Hepatocyte (in vitro differentiated cells): ENCODE measurements around the gene PLEKHA7. TPM values are rescaled to one million over a fixed set of nuclear protein-coding genes. Genes with fewer than 3 reads are reported as not detected.

Source experiments
- DNase-seq: peaks from one replicate; pipeline ENCODE4 v3.0.0-alpha.2; 2016; ENCODE audit warnings: low spot score
- H2AFZ ChIP-seq: fragments of 200-600 bp; sonication (generic); 2 replicates; pipeline ENCODE4 v1.6.0; 2016; ENCODE audit warnings: antibody characterized with exemption, mild to moderate bottlenecking
- H3K27ac ChIP-seq: fragments of 200-600 bp; sonication (generic); 2 replicates; pipeline ENCODE4 v1.5.1; 2016; ENCODE audit warnings: mild to moderate bottlenecking
- H3K27me3 ChIP-seq: fragments of 200-600 bp; sonication (generic); 2 replicates; pipeline ENCODE4 v1.6.1; 2016
- H3K36me3 ChIP-seq: fragments of 200-600 bp; sonication (generic); replicated peaks from 2 replicates; pipeline ENCODE4 v1.5.1; 2016; ENCODE audit warnings: low read depth; ENCODE audit not compliant: insufficient read depth
- H3K4me1 ChIP-seq: fragments of 200-600 bp; sonication (generic); 2 replicates; pipeline ENCODE4 v1.5.1; 2016; ENCODE audit warnings: mild to moderate bottlenecking, moderate library complexity; ENCODE audit not compliant: insufficient read depth
- H3K4me2 ChIP-seq: fragments of 200-600 bp; sonication (generic); 2 replicates; pipeline ENCODE4 v1.6.0; 2016
- H3K4me3 ChIP-seq: fragments of 200-600 bp; sonication (generic); 2 replicates; pipeline ENCODE4 v1.5.1; 2016; ENCODE audit warnings: mild to moderate bottlenecking
- H3K79me2 ChIP-seq: fragments of 200-600 bp; sonication (generic); 2 replicates; pipeline ENCODE4 v1.6.0; 2017; ENCODE audit warnings: mild to moderate bottlenecking
- H3K9me2 ChIP-seq: fragments of 200-600 bp; sonication (generic); replicated peaks from 2 replicates; pipeline ENCODE4 v1.6.0; 2017; ENCODE audit warnings: mild to moderate bottlenecking; ENCODE audit not compliant: insufficient read depth
- H3K9me3 ChIP-seq: fragments of 200-600 bp; sonication (generic); 2 replicates; pipeline ENCODE4 v1.5.1; 2016; ENCODE audit warnings: low read depth, mild to moderate bottlenecking
- H4K20me1 ChIP-seq: fragments of 200-600 bp; sonication (generic); 2 replicates; pipeline ENCODE4 v1.6.0; 2016; ENCODE audit warnings: mild to moderate bottlenecking; ENCODE audit not compliant: insufficient read depth, poor library complexity, severe bottlenecking
- CTCF ChIP-seq: fragments of 200-600 bp; sonication (generic); IDR thresholded peaks from 2 replicates; pipeline ENCODE4 v1.5.1; 2016; ENCODE audit warnings: antibody characterized with exemption, mild to moderate bottlenecking; ENCODE audit not compliant: poor library complexity
- EZH2 ChIP-seq: fragments of 200-600 bp; sonication (generic); IDR thresholded peaks from 2 replicates; pipeline ENCODE4 v1.6.1; 2016; ENCODE audit warnings: antibody characterized with exemption, mild to moderate bottlenecking, borderline replicate concordance
- EZH2phosphoT487 ChIP-seq: fragments of 200-600 bp; sonication (generic); IDR thresholded peaks from one replicate; pipeline ENCODE4 v1.6.1; 2018; ENCODE audit warnings: antibody characterized with exemption, mild to moderate bottlenecking, low read depth, moderate library complexity; ENCODE audit not compliant: unreplicated experiment, severe bottlenecking
- WGBS: methylation state at CpG from one replicate; pipeline ENCODE4 v1.1.6; 2016; ENCODE audit warnings: low lambda C conversion rate; ENCODE audit errors: missing lambda C conversion rate; 5-methylcytosine and 5-hydroxymethylcytosine counted together
- polyA plus RNA-seq: library from polyadenylated mRNA; unstranded; fragments of >200 nt; fragmentation: Nextera tagmentation; extraction: Ambion mirVana; gene quantifications from 2 replicates; pipeline ENCODE4 v1.2.1, GENCODE V29; 2016
- total RNA-seq: library from RNA; depleted of rRNA; stranded (reverse); fragments of >200 nt; gene quantifications from 2 replicates; pipeline ENCODE4 v1.2.3, GENCODE V29; 2014

Gene PLEKHA7
- total and polyA plus RNA-seq, 2 experiments from 2014 or later: 16.7 to 35.6 TPM

GRCh38 chr11:16806791-16807190 is 207.4 kb downstream of the PLEKHA7 start:
- Histone ChIP-seq H3K4me3 (no peak overlapping the region), H3K9me2 (no peaks in the 10 kb centered on the region), H3K4me2 (no peak overlapping the region), H3K79me2 (no peaks in the 10 kb centered on the region), H3K4me1 (no peaks in the 10 kb centered on the region), H2AFZ (no peak overlapping the region), H3K27me3 (no peaks in the 10 kb centered on the region), H4K20me1 (no peaks in the 10 kb centered on the region), H3K27ac (no peak overlapping the region), H3K9me3 (no peaks in the 10 kb centered on the region), H3K36me3 (no peaks in the 10 kb centered on the region)
- TF ChIP-seq CTCF: no peak
- TF ChIP-seq EZH2: no peak
- TF ChIP-seq EZH2phosphoT487: no peak
- 70% methylated on average over 11 of the region's 11 CpGs for WGBS
- DNase-seq: no peak

GRCh38 chr11:16805938-16806337 is 208.3 kb downstream of the PLEKHA7 start:
- 90% methylated on average over 8 of the region's 8 CpGs for WGBS
- TF ChIP-seq EZH2 (no peak), EZH2phosphoT487 (no peak), CTCF (no peak)
- no peaks in the 10 kb centered on the region for H4K20me1 ChIP-seq
- no peak overlapping the region for H3K27ac ChIP-seq
- no peak overlapping the region for H3K4me2 ChIP-seq
- H3K9me2 ChIP-seq: no peaks in the 10 kb centered on the region
- no peaks in the 10 kb centered on the region for H3K27me3 ChIP-seq
- H2AFZ ChIP-seq: no peak overlapping the region
- no peak overlapping the region for H3K4me3 ChIP-seq
- H3K79me2 ChIP-seq: no peaks in the 10 kb centered on the region
- no peaks in the 10 kb centered on the region for H3K9me3 ChIP-seq
- no peaks in the 10 kb centered on the region for H3K36me3 ChIP-seq
- no peaks in the 10 kb centered on the region for H3K4me1 ChIP-seq
- DNase-seq: no peak

GRCh38 chr11:16804104-16804947 is 209.9 kb downstream of the PLEKHA7 start:
- Histone ChIP-seq H3K27me3 (no peaks in the 10 kb centered on the region), H3K4me2 (no peak overlapping the region), H3K36me3 (no peaks in the 10 kb centered on the region), H3K27ac (no peak overlapping the region), H4K20me1 (no peaks in the 10 kb centered on the region), H3K79me2 (no peaks in the 10 kb centered on the region), H3K9me3 (no peaks in the 10 kb centered on the region), H2AFZ (no peak overlapping the region), H3K4me3 (no peak overlapping the region), H3K4me1 (no peaks in the 10 kb centered on the region), H3K9me2 (no peaks in the 10 kb centered on the region)
- WGBS: 75% methylated on average over 7 of the region's 7 CpGs
- peak; percentile 33 for DNase-seq
- no peak for TF ChIP-seq CTCF
- no peak for TF ChIP-seq EZH2
- TF ChIP-seq EZH2phosphoT487: no peak
